Measurements from ENCODE around the gene MYL7. TPM values are rescaled to one million over a fixed set of nuclear protein-coding genes. Genes with fewer than 3 reads are reported as not detected.

Gene MYL7
- total RNA-seq, 1 donor from 2014 or later = 0.82 TPM

DNA sequence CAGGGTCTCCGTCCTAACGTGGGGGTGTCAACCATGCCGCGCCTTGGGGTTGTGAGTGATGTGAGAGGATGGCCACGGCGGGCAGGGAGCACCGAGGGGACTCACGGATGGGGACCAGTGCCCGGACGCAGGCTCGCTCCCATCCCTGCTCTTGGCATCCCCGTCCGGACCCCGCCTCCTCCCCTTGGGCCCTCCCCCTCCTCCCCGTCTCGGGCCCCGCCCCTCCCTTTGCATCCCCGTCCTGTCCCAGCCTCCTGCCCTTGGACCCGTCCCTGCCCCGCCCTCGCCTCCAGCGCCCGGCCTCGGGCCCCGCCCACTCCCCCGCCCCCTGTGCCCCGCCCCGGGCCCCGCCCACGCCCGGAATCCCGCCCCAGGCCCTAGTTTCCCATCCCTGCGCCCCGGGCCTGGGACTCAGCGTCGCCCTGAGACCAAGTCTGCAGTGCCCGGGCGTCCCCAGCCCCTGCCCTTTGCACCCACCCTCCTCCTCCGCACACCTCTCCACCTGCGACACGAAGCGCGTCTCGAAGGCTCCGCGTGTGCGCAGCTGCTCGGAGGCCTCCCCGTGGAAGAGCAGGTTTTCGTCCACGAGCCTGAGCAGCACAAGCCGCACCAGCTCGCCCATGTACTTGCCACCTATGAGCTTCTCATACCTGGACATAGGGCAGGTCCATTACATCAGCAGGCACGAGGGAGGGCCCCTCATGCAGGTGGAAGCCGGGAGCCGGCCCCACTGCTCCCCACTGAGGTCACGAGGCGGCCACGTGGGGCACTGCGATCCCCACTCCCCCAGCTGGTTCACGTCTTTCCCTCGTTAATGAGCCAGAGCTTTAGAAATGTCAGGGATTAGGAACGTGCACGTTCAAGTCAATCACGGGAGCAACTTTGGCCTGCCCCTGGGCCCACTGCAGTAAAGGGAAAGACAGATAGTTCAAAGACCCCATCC lies 5.1 kb upstream of the MYL7 start:
- Mint-ChIP-seq H3K27me3 (ENCODE audit: unreplicated experiment) (peaks cover 11% of the 10 kb centered on the region), H3K4me1 (ENCODE audit: unreplicated experiment) (no peaks in the 10 kb centered on the region), H3K4me3 (ENCODE audit: unreplicated experiment) (no peak overlapping the region), H3K36me3 (ENCODE audit: low read depth, unreplicated experiment) (no peaks in the 10 kb centered on the region), H3K27ac (ENCODE audit: unreplicated experiment) (no peak overlapping the region), H3K9me3 (ENCODE audit: unreplicated experiment) (no peaks in the 10 kb centered on the region)
- TF ChIP-seq, protein P1, sequence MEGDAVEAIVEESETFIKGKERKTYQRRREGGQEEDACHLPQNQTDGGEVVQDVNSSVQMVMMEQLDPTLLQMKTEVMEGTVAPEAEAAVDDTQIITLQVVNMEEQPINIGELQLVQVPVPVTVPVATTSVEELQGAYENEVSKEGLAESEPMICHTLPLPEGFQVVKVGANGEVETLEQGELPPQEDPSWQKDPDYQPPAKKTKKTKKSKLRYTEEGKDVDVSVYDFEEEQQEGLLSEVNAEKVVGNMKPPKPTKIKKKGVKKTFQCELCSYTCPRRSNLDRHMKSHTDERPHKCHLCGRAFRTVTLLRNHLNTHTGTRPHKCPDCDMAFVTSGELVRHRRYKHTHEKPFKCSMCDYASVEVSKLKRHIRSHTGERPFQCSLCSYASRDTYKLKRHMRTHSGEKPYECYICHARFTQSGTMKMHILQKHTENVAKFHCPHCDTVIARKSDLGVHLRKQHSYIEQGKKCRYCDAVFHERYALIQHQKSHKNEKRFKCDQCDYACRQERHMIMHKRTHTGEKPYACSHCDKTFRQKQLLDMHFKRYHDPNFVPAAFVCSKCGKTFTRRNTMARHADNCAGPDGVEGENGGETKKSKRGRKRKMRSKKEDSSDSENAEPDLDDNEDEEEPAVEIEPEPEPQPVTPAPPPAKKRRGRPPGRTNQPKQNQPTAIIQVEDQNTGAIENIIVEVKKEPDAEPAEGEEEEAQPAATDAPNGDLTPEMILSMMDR (IDR thresholded peaks at IDR 0.05; ENCODE audit: unreplicated experiment) = no peak
- peak; percentile 59 for DNase-seq (ENCODE audit: low spot score)

DNA sequence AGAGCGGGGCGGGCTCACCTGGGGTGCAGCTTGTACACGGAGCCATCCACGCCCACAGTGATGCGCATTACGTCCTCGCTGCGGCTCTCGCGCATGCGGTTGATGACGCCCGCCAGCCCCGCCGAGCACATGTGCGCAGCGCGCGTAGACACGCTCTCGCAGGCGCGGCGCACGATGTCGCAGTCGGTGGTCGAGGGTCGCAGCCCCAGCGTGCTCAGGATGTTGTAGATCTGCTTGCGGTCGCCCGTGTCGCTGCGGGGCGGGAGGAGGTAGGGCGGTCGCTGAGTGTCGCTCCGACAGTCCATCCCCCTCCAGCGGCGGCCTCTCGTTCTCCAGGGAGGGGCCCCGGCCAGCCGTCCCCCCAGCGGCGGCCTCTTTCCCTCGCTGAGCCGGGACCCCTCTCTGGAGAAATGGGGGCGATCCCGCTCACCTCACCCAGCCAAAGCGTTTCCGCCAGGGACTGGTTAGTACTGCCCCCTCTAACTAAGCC lies 4.4 kb upstream of the MYL7 start:
- H3K27ac Mint-ChIP-seq (ENCODE audit: unreplicated experiment) = no peak overlapping the region
- no peak for DNase-seq (ENCODE audit: low spot score)
- H3K36me3 Mint-ChIP-seq (ENCODE audit: low read depth, unreplicated experiment) = no peaks in the 10 kb centered on the region
- H3K9me3 Mint-ChIP-seq (ENCODE audit: unreplicated experiment) = no peaks in the 10 kb centered on the region
- H3K4me1 Mint-ChIP-seq (ENCODE audit: unreplicated experiment) = no peaks in the 10 kb centered on the region
- H3K27me3 Mint-ChIP-seq (ENCODE audit: unreplicated experiment) = peaks cover 11% of the 10 kb centered on the region
- TF ChIP-seq, protein P1 (IDR thresholded peaks at IDR 0.05; ENCODE audit: unreplicated experiment) = no peak
- H3K4me3 Mint-ChIP-seq (ENCODE audit: unreplicated experiment) = no peak overlapping the region

DNA sequence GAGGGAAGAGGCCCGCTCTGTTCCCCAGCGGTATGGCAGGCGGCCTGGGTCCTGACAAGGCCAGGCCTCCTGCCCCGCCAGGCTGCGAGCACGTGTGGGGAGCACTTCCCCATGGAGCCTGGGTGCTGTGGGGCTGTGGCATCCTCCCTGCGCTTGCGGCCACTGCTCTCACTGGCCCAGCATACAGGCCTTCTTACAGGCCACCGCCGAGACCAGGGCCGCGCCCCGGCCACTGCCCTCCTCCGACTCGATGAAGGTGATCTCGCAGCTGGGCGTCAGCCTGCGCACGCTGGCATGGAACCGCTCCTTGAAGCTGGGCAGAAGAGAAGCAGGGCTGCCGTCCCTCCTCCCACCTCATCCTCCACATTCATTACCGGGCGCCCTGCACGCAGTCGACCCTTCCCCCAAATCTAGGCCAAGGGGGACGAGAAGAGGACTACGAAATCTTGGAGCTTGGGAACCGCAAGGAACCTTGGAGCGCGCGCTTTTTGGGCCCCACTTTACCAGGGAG lies 3.9 kb upstream of the MYL7 start:
- peaks cover 11% of the 10 kb centered on the region for H3K27me3 Mint-ChIP-seq (ENCODE audit: unreplicated experiment)
- H3K4me1 Mint-ChIP-seq (ENCODE audit: unreplicated experiment) = no peaks in the 10 kb centered on the region
- no peak for DNase-seq (ENCODE audit: low spot score)
- H3K9me3 Mint-ChIP-seq (ENCODE audit: unreplicated experiment) = no peaks in the 10 kb centered on the region
- TF ChIP-seq, protein P1 (IDR thresholded peaks at IDR 0.05; ENCODE audit: unreplicated experiment) = no peak
- no peak overlapping the region for H3K4me3 Mint-ChIP-seq (ENCODE audit: unreplicated experiment)
- H3K27ac Mint-ChIP-seq (ENCODE audit: unreplicated experiment) = no peak overlapping the region
- H3K36me3 Mint-ChIP-seq (ENCODE audit: low read depth, unreplicated experiment) = no peaks in the 10 kb centered on the region

DNA sequence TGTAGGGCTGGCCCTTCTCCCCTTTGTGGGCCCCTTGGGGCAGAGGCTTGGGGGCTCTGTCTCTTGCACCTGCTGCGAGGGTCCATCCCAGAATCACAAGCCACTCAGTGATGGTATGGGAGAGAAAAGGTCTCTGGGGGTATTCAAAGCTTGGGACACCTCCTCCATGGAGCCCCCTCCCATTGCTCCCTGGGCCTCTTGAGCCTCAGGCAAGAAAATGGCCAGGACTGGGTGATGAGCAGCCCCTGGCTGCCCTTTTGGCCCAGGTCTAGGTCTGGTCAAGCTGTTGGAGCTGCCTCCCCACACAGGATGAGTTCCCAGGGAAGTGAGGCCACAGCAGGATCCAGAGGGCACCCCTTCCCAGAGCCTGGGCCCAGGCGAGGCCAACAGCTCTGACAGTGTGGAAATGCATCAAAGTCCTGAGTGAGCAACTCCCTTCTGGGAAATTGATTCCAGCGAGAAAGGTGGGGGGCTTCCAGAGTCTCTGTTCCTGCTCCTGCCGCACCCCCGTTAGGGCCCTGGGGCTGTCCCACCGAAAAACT lies 3.4 kb upstream of the MYL7 start:
- TF ChIP-seq, protein P1 (IDR thresholded peaks at IDR 0.05; ENCODE audit: unreplicated experiment) = no peak
- H3K4me3 Mint-ChIP-seq (ENCODE audit: unreplicated experiment) = no peak overlapping the region
- H3K9me3 Mint-ChIP-seq (ENCODE audit: unreplicated experiment) = no peaks in the 10 kb centered on the region
- H3K27ac Mint-ChIP-seq (ENCODE audit: unreplicated experiment) = no peak overlapping the region
- H3K27me3 Mint-ChIP-seq (ENCODE audit: unreplicated experiment) = peaks cover 11% of the 10 kb centered on the region
- no peaks in the 10 kb centered on the region for H3K4me1 Mint-ChIP-seq (ENCODE audit: unreplicated experiment)
- DNase-seq (ENCODE audit: low spot score) = no peak
- no peaks in the 10 kb centered on the region for H3K36me3 Mint-ChIP-seq (ENCODE audit: low read depth, unreplicated experiment)
